ENCODE data around the gene SEC62.

SEC62 gene

GRCh38 chr3:169955406-169955805 lies 11.2 kb upstream of the SEC62 start:
- no peaks in the 10 kb centered on the region for H3K27me3 ChIP-seq (ENCODE audit: insufficient read depth, poor library complexity, severe bottlenecking)
- peak in 1 of 2 experiments; percentile 24 for DNase-seq (ENCODE audit: low read depth in 1 of 2, low spot score in 1 of 2)
- TF ChIP-seq GABPA (IDR thresholded peaks at IDR 0.05; ENCODE audit: low read depth) (no peak), POLR2AphosphoS5 (IDR thresholded peaks at IDR 0.05; ENCODE audit: low read depth) (no peak), SPI1 (IDR thresholded peaks at IDR 0.05; ENCODE audit: borderline replicate concordance, low read depth) (no peak), REST (IDR thresholded peaks at IDR 0.05; ENCODE audit: insufficient replicate concordance, low read depth) (no peak), CTCF (IDR thresholded peaks at IDR 0.05; ENCODE audit: insufficient read depth, low read length) (no peak)

GRCh38 chr3:169964176-169964575 lies 2.4 kb upstream of the SEC62 start:
- Histone ChIP-seq H3K4me3 (replicated peaks; ENCODE audit: insufficient read depth, low read length) (no peak overlapping the region), H3K27ac (replicated peaks) (no peak overlapping the region), H3K27me3 (ENCODE audit: insufficient read depth, poor library complexity, severe bottlenecking) (no peaks in the 10 kb centered on the region)
- DNase-seq (ENCODE audit: low read depth in 1 of 2, low spot score in 1 of 2), result no peak
- TF ChIP-seq SPI1 (IDR thresholded peaks at IDR 0.05; ENCODE audit: borderline replicate concordance, low read depth), result no peak
- TF ChIP-seq GABPA (IDR thresholded peaks at IDR 0.05; ENCODE audit: low read depth), result no peak
- TF ChIP-seq POLR2AphosphoS5 (IDR thresholded peaks at IDR 0.05; ENCODE audit: low read depth), result no peak
- no peak for TF ChIP-seq REST (IDR thresholded peaks at IDR 0.05; ENCODE audit: insufficient replicate concordance, low read depth)
- no peak for TF ChIP-seq CTCF (IDR thresholded peaks at IDR 0.05; ENCODE audit: insufficient read depth, low read length)

More at GRCh38 chr3:169955406-169955805, 11.2 kb upstream of the SEC62 start:
- peak overlapping the region; percentile 93 for H3K27ac ChIP-seq (replicated peaks)
- no peak overlapping the region for H3K4me3 ChIP-seq (replicated peaks; ENCODE audit: insufficient read depth, low read length)

DNA sequence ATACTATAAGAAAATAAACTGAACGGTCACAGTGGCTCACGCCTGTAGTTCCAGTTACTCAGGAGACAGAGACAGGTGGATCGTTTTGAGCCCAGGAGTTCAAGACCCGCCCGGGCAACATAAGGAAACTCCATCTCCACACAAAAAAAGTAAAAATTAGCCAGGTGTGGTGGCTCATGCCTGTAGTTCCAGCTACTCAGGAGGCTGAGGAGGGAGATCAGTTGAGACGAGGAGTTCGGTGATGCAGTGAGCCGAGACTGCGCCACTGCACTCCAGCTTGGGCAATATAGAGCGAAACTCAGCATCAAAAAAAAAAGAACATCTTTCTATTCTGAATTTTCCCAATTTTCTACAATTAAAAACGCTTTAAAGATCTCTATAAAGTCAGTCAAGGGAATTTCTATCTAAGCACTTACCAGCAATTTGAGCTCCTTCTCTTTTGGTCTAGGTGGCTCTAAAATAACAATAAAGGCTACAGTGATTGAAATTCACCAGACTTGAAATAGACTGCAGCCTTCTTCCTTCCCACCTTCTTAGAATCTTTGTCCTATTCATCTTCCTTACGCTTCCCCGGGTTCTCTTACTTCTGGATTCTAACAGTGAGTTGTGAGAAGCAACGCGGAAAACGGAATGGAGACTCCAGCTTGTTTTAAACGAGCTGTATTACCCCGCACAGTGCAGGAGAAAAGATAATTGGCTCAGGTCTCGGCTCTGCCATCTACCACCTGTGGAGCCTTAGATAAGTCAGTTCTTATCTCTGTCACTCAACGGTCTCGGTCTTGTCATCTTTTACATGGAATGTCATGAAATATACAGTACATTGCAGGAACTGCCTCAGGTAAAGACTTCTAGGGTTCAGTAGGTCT lies 812 bp upstream of the SEC62 start:
- no peak for DNase-seq (ENCODE audit: low read depth in 1 of 2, low spot score in 1 of 2)

More for the DNA sequence above, 812 bp upstream of the SEC62 start:
- Histone ChIP-seq H3K27ac (replicated peaks) (peak overlapping the region; percentile 94), H3K27me3 (ENCODE audit: insufficient read depth, poor library complexity, severe bottlenecking) (no peaks in the 10 kb centered on the region), H3K4me3 (replicated peaks; ENCODE audit: insufficient read depth, low read length) (peak overlapping the region; percentile 89)
- no peak for TF ChIP-seq POLR2AphosphoS5 (IDR thresholded peaks at IDR 0.05; ENCODE audit: low read depth)
- no peak for TF ChIP-seq SPI1 (IDR thresholded peaks at IDR 0.05; ENCODE audit: borderline replicate concordance, low read depth)
- no peak for TF ChIP-seq GABPA (IDR thresholded peaks at IDR 0.05; ENCODE audit: low read depth)
- TF ChIP-seq CTCF (IDR thresholded peaks at IDR 0.05; ENCODE audit: insufficient read depth, low read length), result no peak
- no peak for TF ChIP-seq REST (IDR thresholded peaks at IDR 0.05; ENCODE audit: insufficient replicate concordance, low read depth)

All from HL-60 (cell line).